Effector memory CD4-positive, alpha-beta T cell (primary cell): ENCODE results near the gene SLC1A1.

Experiments
- DNase-seq, 3 donors: peaks; one replicate each; pipeline ENCODE4 v3.0.0-alpha.2; 2020
- H3K27ac ChIP-seq: 2 replicates; pipeline ENCODE4 v1.7.0; 2013; ENCODE audit warnings: mild to moderate bottlenecking, low read length, moderate library complexity; ENCODE audit not compliant: insufficient read depth, poor library complexity, severe bottlenecking
- H3K27me3 ChIP-seq: replicated peaks from 2 replicates; pipeline ENCODE4 v1.7.0; 2013; ENCODE audit warnings: mild to moderate bottlenecking, low read length; ENCODE audit not compliant: insufficient read depth, control insufficient read depth, poor library complexity, severe bottlenecking
- H3K36me3 ChIP-seq: 2 replicates; pipeline ENCODE4 v1.7.0; 2013; ENCODE audit warnings: mild to moderate bottlenecking, low read length, moderate library complexity; ENCODE audit not compliant: control insufficient read depth, insufficient read depth
- H3K4me1 ChIP-seq: 2 replicates; pipeline ENCODE4 v1.7.0; 2013; ENCODE audit warnings: low read length, mild to moderate bottlenecking; ENCODE audit not compliant: control insufficient read depth, insufficient read depth, poor library complexity, severe bottlenecking
- H3K4me3 ChIP-seq: 2 replicates; pipeline ENCODE4 v1.7.0; 2013; ENCODE audit warnings: low read length, low read depth, mild to moderate bottlenecking; ENCODE audit not compliant: insufficient read depth, poor library complexity, severe bottlenecking
- H3K9me3 ChIP-seq: 2 replicates; pipeline ENCODE4 v1.7.0; 2013; ENCODE audit warnings: mild to moderate bottlenecking, low read length, moderate library complexity; ENCODE audit not compliant: control insufficient read depth

SLC1A1 gene

GRCh38 chr9:4502444-4502843 is 12.2 kb downstream of the SLC1A1 start:
- Histone ChIP-seq H3K27ac (no peak overlapping the region), H3K4me1 (no peaks in the 10 kb centered on the region), H3K4me3 (no peak overlapping the region), H3K27me3 (no peaks in the 10 kb centered on the region), H3K36me3 (no peaks in the 10 kb centered on the region), H3K9me3 (no peaks in the 10 kb centered on the region)
- no peak for DNase-seq

GRCh38 chr9:4503103-4503502 is 12.8 kb downstream of the SLC1A1 start:
- no peaks in the 10 kb centered on the region for H3K36me3 ChIP-seq
- DNase-seq = no peak
- H3K4me1 ChIP-seq = no peaks in the 10 kb centered on the region
- H3K27me3 ChIP-seq = no peaks in the 10 kb centered on the region
- H3K9me3 ChIP-seq = no peaks in the 10 kb centered on the region
- H3K27ac ChIP-seq = no peak overlapping the region
- no peak overlapping the region for H3K4me3 ChIP-seq

GRCh38 chr9:4504250-4504649 is 14.0 kb downstream of the SLC1A1 start:
- H3K36me3 ChIP-seq = no peaks in the 10 kb centered on the region
- H3K9me3 ChIP-seq = no peaks in the 10 kb centered on the region
- DNase-seq = no peak
- no peak overlapping the region for H3K27ac ChIP-seq
- no peaks in the 10 kb centered on the region for H3K4me1 ChIP-seq
- H3K4me3 ChIP-seq = no peak overlapping the region
- no peaks in the 10 kb centered on the region for H3K27me3 ChIP-seq

GRCh38 chr9:4506490-4506889 is 16.2 kb downstream of the SLC1A1 start:
- Histone ChIP-seq H3K27ac (no peak overlapping the region), H3K4me3 (no peak overlapping the region), H3K4me1 (no peaks in the 10 kb centered on the region), H3K27me3 (no peaks in the 10 kb centered on the region), H3K9me3 (no peaks in the 10 kb centered on the region), H3K36me3 (no peaks in the 10 kb centered on the region)
- DNase-seq = no peak

GRCh38 chr9:4507306-4508130 is 17.2 kb downstream of the SLC1A1 start:
- Histone ChIP-seq H3K9me3 (no peaks in the 10 kb centered on the region), H3K27ac (no peak overlapping the region), H3K27me3 (no peaks in the 10 kb centered on the region), H3K4me3 (no peak overlapping the region), H3K4me1 (no peaks in the 10 kb centered on the region), H3K36me3 (no peaks in the 10 kb centered on the region)
- DNase-seq = no peak

GRCh38 chr9:4508246-4508906 is 18.1 kb downstream of the SLC1A1 start:
- H3K27me3 ChIP-seq = no peaks in the 10 kb centered on the region
- no peak for DNase-seq

GRCh38 chr9:4508907-4509589 is 18.8 kb downstream of the SLC1A1 start:
- DNase-seq = no peak
- Histone ChIP-seq H3K4me3 (no peak overlapping the region), H3K36me3 (no peaks in the 10 kb centered on the region), H3K27ac (no peak overlapping the region), H3K27me3 (no peaks in the 10 kb centered on the region), H3K9me3 (no peaks in the 10 kb centered on the region), H3K4me1 (no peaks in the 10 kb centered on the region)

More at GRCh38 chr9:4508246-4508906, 18.1 kb downstream of the SLC1A1 start:
- H3K27ac ChIP-seq = no peak overlapping the region
- no peaks in the 10 kb centered on the region for H3K4me1 ChIP-seq
- H3K4me3 ChIP-seq = no peak overlapping the region
- no peaks in the 10 kb centered on the region for H3K36me3 ChIP-seq
- H3K9me3 ChIP-seq = no peaks in the 10 kb centered on the region

- Histone ChIP-seq H3K36me3 (no peaks in the 10 kb centered on the region), H3K4me3 (no peak overlapping the region), H3K9me3 (no peaks in the 10 kb centered on the region), H3K27me3 (no peaks in the 10 kb centered on the region), H3K4me1 (no peaks in the 10 kb centered on the region), H3K27ac (no peak overlapping the region)
- DNase-seq = no peak
These were observed 19.3 kb downstream of the SLC1A1 start for GRCh38 chr9:4509590-4509984.

- H3K4me3 ChIP-seq = no peak overlapping the region
- no peaks in the 10 kb centered on the region for H3K4me1 ChIP-seq
- no peak overlapping the region for H3K27ac ChIP-seq
- no peak for DNase-seq
- H3K36me3 ChIP-seq = no peaks in the 10 kb centered on the region
- no peaks in the 10 kb centered on the region for H3K27me3 ChIP-seq
- H3K9me3 ChIP-seq = no peaks in the 10 kb centered on the region
These were observed 20.5 kb downstream of the SLC1A1 start for GRCh38 chr9:4510546-4511322.
